HG03520 (cell line): ENCODE results near the gene ANKMY1.

Experiments used
- ATAC-seq: cut with Tn5 transposase; IDR thresholded peaks from one replicate; pipeline ENCODE4 v1.9.1; 2021; ENCODE audit warnings: mild to moderate bottlenecking, moderate library complexity; ENCODE audit not compliant: unreplicated experiment

ANKMY1 gene, protein sequence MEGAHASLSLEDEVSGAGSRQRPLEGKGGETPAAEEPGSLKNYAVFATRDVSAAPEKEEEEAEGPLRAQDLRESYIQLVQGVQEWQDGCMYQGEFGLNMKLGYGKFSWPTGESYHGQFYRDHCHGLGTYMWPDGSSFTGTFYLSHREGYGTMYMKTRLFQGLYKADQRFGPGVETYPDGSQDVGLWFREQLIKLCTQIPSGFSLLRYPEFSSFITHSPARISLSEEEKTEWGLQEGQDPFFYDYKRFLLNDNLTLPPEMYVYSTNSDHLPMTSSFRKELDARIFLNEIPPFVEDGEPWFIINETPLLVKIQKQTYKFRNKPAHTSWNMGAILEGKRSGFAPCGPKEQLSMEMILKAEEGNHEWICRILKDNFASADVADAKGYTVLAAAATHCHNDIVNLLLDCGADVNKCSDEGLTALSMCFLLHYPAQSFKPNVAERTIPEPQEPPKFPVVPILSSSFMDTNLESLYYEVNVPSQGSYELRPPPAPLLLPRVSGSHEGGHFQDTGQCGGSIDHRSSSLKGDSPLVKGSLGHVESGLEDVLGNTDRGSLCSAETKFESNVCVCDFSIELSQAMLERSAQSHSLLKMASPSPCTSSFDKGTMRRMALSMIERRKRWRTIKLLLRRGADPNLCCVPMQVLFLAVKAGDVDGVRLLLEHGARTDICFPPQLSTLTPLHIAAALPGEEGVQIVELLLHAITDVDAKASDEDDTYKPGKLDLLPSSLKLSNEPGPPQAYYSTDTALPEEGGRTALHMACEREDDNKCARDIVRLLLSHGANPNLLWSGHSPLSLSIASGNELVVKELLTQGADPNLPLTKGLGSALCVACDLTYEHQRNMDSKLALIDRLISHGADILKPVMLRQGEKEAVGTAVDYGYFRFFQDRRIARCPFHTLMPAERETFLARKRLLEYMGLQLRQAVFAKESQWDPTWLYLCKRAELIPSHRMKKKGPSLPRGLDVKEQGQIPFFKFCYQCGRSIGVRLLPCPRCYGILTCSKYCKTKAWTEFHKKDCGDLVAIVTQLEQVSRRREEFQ

GRCh38 chr2:240557808-240558207 is at the start of gene ANKMY1:
ANKMY1 (minus strand) TSS chr2:240557988; CDS start chr2:240557335, 653 bp downstream.
- ATAC-seq = no peak

- no peak for ATAC-seq
Observed at GRCh38 chr2:240605867-240606743, 48.3 kb upstream of the ANKMY1 start.

- ATAC-seq = no peak
Observed at GRCh38 chr2:240604939-240605716, 47.3 kb upstream of the ANKMY1 start.

- ATAC-seq = no peak
Observed at GRCh38 chr2:240604291-240604938, 46.6 kb upstream of the ANKMY1 start.

- no peak for ATAC-seq
Observed at GRCh38 chr2:240603846-240604245, 46.1 kb upstream of the ANKMY1 start.

- ATAC-seq = no peak
Observed at GRCh38 chr2:240603081-240603835, 45.5 kb upstream of the ANKMY1 start.

DNA sequence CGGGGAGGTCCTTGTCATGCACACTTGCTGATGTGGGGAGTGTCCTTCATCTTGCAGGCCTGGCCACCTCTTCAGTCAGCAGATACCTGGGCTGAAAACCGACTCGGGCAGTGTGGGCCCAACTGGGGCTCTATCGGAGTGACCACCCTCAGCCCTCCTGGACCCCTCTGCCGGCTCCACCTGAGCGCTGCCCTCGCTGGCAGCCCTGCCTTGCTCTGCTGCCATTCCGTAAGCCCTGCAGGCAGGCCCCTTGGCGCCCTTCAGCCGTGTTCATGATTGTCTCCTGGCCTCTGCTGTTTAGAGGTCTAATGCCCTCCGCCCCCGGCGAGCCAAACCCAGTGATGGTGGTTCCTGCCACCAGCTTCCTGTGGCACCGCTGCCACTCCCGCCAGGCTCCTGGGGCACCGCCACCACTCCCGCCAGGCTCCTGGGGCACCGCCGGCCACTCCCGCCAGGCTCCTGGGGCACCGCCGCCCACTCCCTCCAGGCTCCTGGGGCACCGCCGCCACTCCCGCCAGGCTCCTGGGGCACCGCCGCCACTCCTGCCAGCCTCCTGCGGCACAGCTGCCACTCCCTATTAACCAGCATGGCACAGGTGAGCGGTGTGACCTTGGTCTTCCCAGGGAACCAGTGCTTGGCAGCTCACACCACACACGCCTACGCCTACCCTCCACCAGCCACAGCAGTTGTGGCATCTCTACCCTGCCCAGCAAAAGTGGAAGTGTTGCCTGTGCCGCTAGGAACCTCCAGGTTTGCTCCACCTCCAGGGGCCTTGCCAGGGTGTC is 44.7 kb upstream of the ANKMY1 start:
- no peak for ATAC-seq

DNA sequence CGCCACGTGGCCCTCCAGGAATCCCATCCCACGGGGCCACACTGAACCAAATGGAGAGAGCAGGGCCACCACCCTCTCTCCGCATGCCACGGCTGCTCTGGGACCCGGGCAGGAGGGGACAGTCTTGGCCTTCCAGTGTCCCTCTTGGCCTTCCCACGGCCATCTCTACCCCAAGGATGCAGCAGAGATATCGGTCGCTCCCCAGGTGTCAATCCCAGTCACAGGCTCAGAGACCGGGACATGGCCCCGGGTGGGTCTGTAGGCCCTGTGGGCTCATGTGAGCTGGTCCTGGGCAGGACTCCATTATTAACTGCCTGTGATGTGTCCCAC is 44.0 kb upstream of the ANKMY1 start:
- no peak for ATAC-seq

GRCh38 chr2:240601061-240601830 is 43.5 kb upstream of the ANKMY1 start:
- ATAC-seq = no peak

DNA sequence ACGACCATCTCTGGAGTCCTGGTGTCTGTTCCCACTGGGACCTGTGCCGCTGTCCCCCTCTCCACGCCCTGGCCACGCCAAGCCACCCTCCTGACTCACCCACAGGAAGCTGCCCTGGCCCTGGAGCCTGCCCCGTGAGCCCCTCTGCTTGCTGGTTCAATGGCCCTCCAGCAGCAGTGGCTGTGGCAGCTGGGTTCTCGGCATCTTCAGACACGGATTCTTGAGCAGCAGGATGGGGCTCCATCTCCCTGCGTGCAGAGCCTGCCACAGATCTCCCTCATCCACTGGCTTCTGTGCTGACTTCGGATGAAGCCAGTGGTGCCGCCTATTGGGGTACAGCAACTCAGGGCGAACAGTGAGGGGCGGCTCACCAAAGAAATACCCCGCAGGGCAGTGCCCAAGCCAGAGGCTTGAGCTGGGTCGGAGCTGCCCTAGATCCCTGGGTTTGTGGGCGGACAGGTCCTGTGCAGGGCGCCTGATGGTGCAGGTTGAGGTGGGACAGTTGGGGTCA is 42.7 kb upstream of the ANKMY1 start:
- ATAC-seq = no peak

GRCh38 chr2:240599141-240599583 is 41.4 kb upstream of the ANKMY1 start:
- no peak for ATAC-seq

DNA sequence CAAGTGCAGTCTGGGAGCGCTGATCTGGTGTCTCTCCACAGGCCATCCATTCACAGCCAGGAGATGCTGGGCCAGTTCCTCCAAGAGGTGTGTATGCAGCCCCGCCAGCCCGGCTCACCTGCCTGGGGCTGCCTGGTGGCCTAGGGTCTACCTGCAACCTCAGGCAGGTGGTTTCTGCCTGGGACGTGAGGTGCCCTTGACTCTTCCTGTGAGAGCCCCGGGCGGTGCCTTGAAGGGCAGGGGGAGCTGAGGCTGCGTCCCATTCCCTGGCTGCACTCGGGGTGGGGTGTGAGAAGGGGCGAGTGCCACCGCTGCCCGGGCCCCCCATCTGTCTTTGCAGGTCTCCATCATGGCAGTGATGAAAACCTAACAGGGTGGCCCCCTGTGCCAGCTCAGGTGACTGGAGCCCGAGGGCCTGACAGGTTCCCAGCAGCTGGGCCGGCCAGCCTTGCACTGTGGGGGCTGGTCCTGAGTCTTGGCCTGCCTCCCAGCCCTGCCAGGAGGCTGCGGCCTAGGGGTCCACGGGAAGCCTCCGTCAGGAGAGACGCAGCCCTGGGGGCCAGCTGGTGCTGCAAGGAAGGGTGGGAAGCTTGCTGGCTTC is 40.6 kb upstream of the ANKMY1 start:
- ATAC-seq = no peak

GRCh38 chr2:240597419-240598181 is 39.8 kb upstream of the ANKMY1 start:
- ATAC-seq = no peak

DNA sequence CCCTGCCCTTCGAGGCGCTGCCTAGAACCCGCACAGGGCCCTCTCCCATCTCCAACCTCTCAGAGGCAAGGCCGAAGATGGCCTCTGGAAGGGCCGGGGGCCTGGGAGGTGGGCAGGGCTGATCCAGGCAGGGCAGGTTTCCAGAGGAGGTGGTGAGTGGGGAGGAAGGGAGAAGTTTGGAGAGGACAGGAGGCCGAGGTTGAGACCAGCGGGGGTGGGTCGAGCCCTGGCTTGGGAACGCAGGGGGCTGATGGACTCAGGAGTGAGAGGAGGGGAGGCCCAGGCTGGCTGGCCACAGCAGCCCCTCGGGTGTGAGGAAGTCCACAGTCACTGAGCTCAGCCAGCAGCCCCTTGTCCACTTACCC is 39.2 kb upstream of the ANKMY1 start:
- ATAC-seq = no peak

- ATAC-seq = no peak
Observed at GRCh38 chr2:240596491-240596931, 38.7 kb upstream of the ANKMY1 start.

DNA sequence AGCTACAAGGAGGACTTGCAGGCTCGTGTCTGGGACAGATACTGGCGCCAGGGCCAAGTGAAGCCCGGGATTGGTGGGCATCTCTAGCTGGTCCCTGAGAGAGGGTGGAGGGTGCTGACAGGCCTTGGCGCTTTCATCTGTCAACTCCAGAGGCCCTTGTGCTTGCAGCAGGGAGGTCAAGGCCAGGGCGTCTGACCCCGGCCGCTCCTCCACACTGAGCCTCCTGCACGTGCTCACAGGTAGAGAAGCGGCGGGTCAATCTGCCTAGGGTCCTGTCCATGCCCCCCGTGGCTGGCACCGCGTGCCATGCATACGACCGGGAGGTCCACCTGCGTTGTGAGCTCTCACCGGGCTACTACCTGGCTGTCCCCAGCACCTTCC is 38.3 kb upstream of the ANKMY1 start:
- no peak for ATAC-seq
